ENCODE measurements around the gene BRINP2. TPM values are rescaled to one million over a fixed set of nuclear protein-coding genes. Genes with fewer than 3 reads are reported as not detected.
A peak's percentile ranks its signal among the peaks of the same experiment; 100 is the strongest.

Gene BRINP2
- total and polyA plus RNA-seq, 2 of the 8 experiments (the other 6 are each of a cell fraction or from before 2014, with no cell fraction given) = 0.39 to 0.42 TPM

GRCh38 chr1:177255411-177255810 lies 84.7 kb downstream of the BRINP2 start:
- WGBS, 2 experiments (ENCODE audit: extremely low coverage in 1 of 2, insufficient coverage in 1 of 2, insufficient read length in 1 of 2, insufficient replicate concordance in 2 of 2, low coverage in 1 of 2, low lambda C conversion rate in 2 of 2, missing lambda C conversion rate in 1 of 2) = 89% methylated on average over 1 of the region's 1 CpG; no CpG with 5 or more reads in 1 of the 2 experiments
- Histone ChIP-seq H3K23me2 (ENCODE audit: low read depth, low read length) (no peaks in the 10 kb centered on the region), H2BK15ac (ENCODE audit: low read length) (no peak overlapping the region), H2AK5ac (ENCODE audit: low read depth, low read length) (no peak overlapping the region), H3K23ac (ENCODE audit: insufficient read length) (no peak overlapping the region), H3K18ac (ENCODE audit: extremely low read depth, low read length) (no peak overlapping the region), H3K36me3 (ENCODE audit: control insufficient read depth in 2 of 4, insufficient read depth in 4 of 4, low read length in 3 of 4) (no peaks in the 10 kb centered on the region), H2AFZ (ENCODE audit: low read length) (peak overlapping the region; percentile 41; the same call in 1 of the 2 replicates), H3K27ac (ENCODE audit: low read depth, low read length) (no peak overlapping the region), H2BK12ac (ENCODE audit: low read depth, low read length) (no peak overlapping the region), H3K79me2 (ENCODE audit: control insufficient read depth in 1 of 2, insufficient read depth in 2 of 2, low read length in 2 of 2) (no peaks in the 10 kb centered on the region), H3K27me3 (replicated peaks in 1 of 4; ENCODE audit: control insufficient read depth in 3 of 4, extremely low read depth in 1 of 4, insufficient read depth in 3 of 4, low read length in 3 of 4) (no peaks in the 10 kb centered on the region), H3K4me1 (replicated peaks in 1 of 4; ENCODE audit: control insufficient read depth in 3 of 4, insufficient read depth in 4 of 4, low read length in 3 of 4) (peaks cover 0 to 4% (median 0%) of the 10 kb centered on the region in 4 experiments; a peak in 2 of 7 replicates), H3K56ac (replicated peaks; ENCODE audit: insufficient read length, low read depth, low read length) (no peak overlapping the region), H4K5ac (ENCODE audit: insufficient read length, low read depth, low read length) (no peak overlapping the region), H4K8ac (ENCODE audit: extremely low read depth, insufficient read depth, low read length) (no peak overlapping the region), H3K14ac (ENCODE audit: insufficient read length) (no peak overlapping the region), H3K4me2 (ENCODE audit: insufficient read depth in 1 of 2, low read depth in 2 of 2, low read length in 2 of 2) (no peak overlapping the region), H3K4ac (replicated peaks; ENCODE audit: insufficient read length, low read depth, low read length) (no peak overlapping the region), H2BK120ac (replicated peaks; ENCODE audit: low read depth, low read length) (no peak overlapping the region), H2BK20ac (ENCODE audit: low read length) (no peak overlapping the region), H3K9ac (replicated peaks in 1 of 4; ENCODE audit: extremely low read depth in 1 of 4, low read depth in 3 of 4, low read length in 3 of 4) (no peak overlapping the region), H4K20me1 (replicated peaks in 1 of 2; ENCODE audit: control insufficient read depth in 1 of 2, insufficient read depth in 2 of 2, low read length in 2 of 2) (no peaks in the 10 kb centered on the region), H3K9me3 (ENCODE audit: insufficient read depth in 2 of 2, low read depth in 1 of 2, low read length in 1 of 2) (no peaks in the 10 kb centered on the region), H4K91ac (replicated peaks; ENCODE audit: insufficient read length, low read length) (no peak overlapping the region), H3K79me1 (ENCODE audit: low read depth, low read length) (no peaks in the 10 kb centered on the region), H3K4me3 (ENCODE audit: extremely low read depth in 1 of 4, insufficient read depth in 2 of 4, low read depth in 3 of 4, low read length in 4 of 4) (no peak overlapping the region), H2BK5ac (ENCODE audit: low read depth, low read length) (no peak overlapping the region)
- DNase-seq (ENCODE audit: low read depth in 1 of 2, low spot score in 2 of 2) (no peak), FAIRE-seq (no peak)
- CTCF ChIA-PET (ENCODE audit: partially characterized antibody) = interaction anchor here (0.5 to 4.9 kb wide), 34 partner anchors 9 to 906 kb away, joined by 3 to 55 read pairs (median 5); no protein-coding TSS in a partner anchor
- POLR2A ChIA-PET (ENCODE audit: partially characterized antibody) = no interaction called here
- no peak for TF ChIP-seq YY1 (IDR thresholded peaks at IDR 0.05; ENCODE audit: low read depth, low read length)
- TF ChIP-seq EP300 (IDR thresholded peaks at IDR 0.05; ENCODE audit: borderline replicate concordance in 1 of 2, low read depth in 2 of 2, low read length in 2 of 2) = no peak
- no peak for TF ChIP-seq HDAC6 (IDR thresholded peaks at IDR 0.05; ENCODE audit: low read depth, low read length)
- TF ChIP-seq CTBP2 (IDR thresholded peaks at IDR 0.05; ENCODE audit: borderline replicate concordance, insufficient read depth, insufficient read length, low read length) = no peak
- no peak for TF ChIP-seq JUN (IDR thresholded peaks at IDR 0.05; ENCODE audit: low read depth, low read length)
- TF ChIP-seq EZH2 (IDR thresholded peaks at IDR 0.05; ENCODE audit: low read depth, low read length, severe bottlenecking) = no peak
- no peak for TF ChIP-seq FOSL1 (IDR thresholded peaks at IDR 0.05; ENCODE audit: insufficient read depth, low read depth, low read length)
- TF ChIP-seq POU5F1 (IDR thresholded peaks at IDR 0.05; ENCODE audit: low read depth, low read length) = no peak
- no peak for TF ChIP-seq SP2 (IDR thresholded peaks at IDR 0.05; ENCODE audit: low read length)
- no peak for TF ChIP-seq SIN3A (conservative IDR thresholded peaks at IDR 0.05 in 1 of 2, IDR thresholded peaks at IDR 0.05 in 1 of 2; ENCODE audit: low read depth in 1 of 2, low read length in 2 of 2)
- TF ChIP-seq SRF (IDR thresholded peaks at IDR 0.05; ENCODE audit: low read depth, low read length) = no peak
- no peak for TF ChIP-seq CHD1 (IDR thresholded peaks at IDR 0.05; ENCODE audit: low read depth, low read length)

Measured in H1 (cell line).